Breast epithelium (tissue), 3 donors: ENCODE data around the gene API5.

Experiments used
- CTCF ChIP-seq, 3 donors: fragments of 450-650 bp; IDR thresholded peaks; one replicate each; pipeline ENCODE4 v1.5.1; 2016 to 2017; ENCODE audit warnings: antibody characterized with exemption in 3 of 3, mild to moderate bottlenecking in 3 of 3, moderate library complexity in 3 of 3
- POLR2A ChIP-seq: fragments of 450-650 bp; IDR thresholded peaks from one replicate; pipeline ENCODE4 v1.6.1; 2016; ENCODE audit warnings: antibody characterized with exemption, mild to moderate bottlenecking, moderate library complexity
- POLR2AphosphoS5 ChIP-seq, 3 donors: sonication (generic); formaldehyde crosslinking; IDR thresholded peaks; one replicate each; pipeline ENCODE4 v1.6.1; 2017; ENCODE audit warnings: antibody characterized with exemption in 3 of 3

GRCh38 chr11:43393765-43394355 is 82.1 kb downstream of the API5 start:
- TF ChIP-seq CTCF (IDR thresholded peaks at IDR 0.05): no peak
- no peak for TF ChIP-seq POLR2A
- TF ChIP-seq POLR2AphosphoS5 (IDR thresholded peaks at IDR 0.05): no peak
